ENCODE measurements around the gene RBM47. TPM values are rescaled to one million over a fixed set of nuclear protein-coding genes. Genes with fewer than 3 reads are reported as not detected.

The RBM47 gene
- total RNA-seq, 1 donor from 2014 or later: 7.1 TPM

- DNase-seq (ENCODE audit: low spot score in 2 of 2): no peak
- intact Hi-C loops (cut with DNase I): no loop called here
- no peak for TF ChIP-seq CTCF (IDR thresholded peaks at IDR 0.05)
- Histone ChIP-seq H3K4me3 (no peak overlapping the region), H3K27me3 (no peaks in the 10 kb centered on the region), H3K4me1 (no peaks in the 10 kb centered on the region), H3K9me3 (no peaks in the 10 kb centered on the region), H3K27ac (no peak overlapping the region), H3K36me3 (no peaks in the 10 kb centered on the region)
Measured at GRCh38 chr4:40607221-40607620, 22.4 kb downstream of the RBM47 start.

GRCh38 chr4:40606239-40606767 is 23.4 kb downstream of the RBM47 start:
- no peak overlapping the region for H3K27ac ChIP-seq

GRCh38 chr4:40603281-40603680 is 26.4 kb downstream of the RBM47 start:
- Histone ChIP-seq H3K4me3 (no peak overlapping the region), H3K4me1 (no peaks in the 10 kb centered on the region), H3K36me3 (no peaks in the 10 kb centered on the region), H3K27me3 (no peaks in the 10 kb centered on the region), H3K9me3 (no peaks in the 10 kb centered on the region), H3K27ac (no peak overlapping the region)
- intact Hi-C loops (cut with DNase I): no loop called here
- no peak for DNase-seq (ENCODE audit: low spot score in 2 of 2)
- no peak for TF ChIP-seq CTCF (IDR thresholded peaks at IDR 0.05)

More at GRCh38 chr4:40606239-40606767, 23.4 kb downstream of the RBM47 start:
- H3K4me1 ChIP-seq: no peaks in the 10 kb centered on the region
- no peaks in the 10 kb centered on the region for H3K9me3 ChIP-seq
- no peaks in the 10 kb centered on the region for H3K27me3 ChIP-seq
- H3K4me3 ChIP-seq: no peak overlapping the region
- no peaks in the 10 kb centered on the region for H3K36me3 ChIP-seq
- intact Hi-C loops (cut with DNase I): no loop called here
- TF ChIP-seq CTCF (IDR thresholded peaks at IDR 0.05): no peak
- no peak for DNase-seq (ENCODE audit: low spot score in 2 of 2)

GRCh38 chr4:40601641-40602040 is 28.0 kb downstream of the RBM47 start:
- no peak for TF ChIP-seq CTCF (IDR thresholded peaks at IDR 0.05)
- Histone ChIP-seq H3K36me3 (no peaks in the 10 kb centered on the region), H3K4me1 (no peaks in the 10 kb centered on the region), H3K9me3 (no peaks in the 10 kb centered on the region), H3K4me3 (no peak overlapping the region), H3K27me3 (no peaks in the 10 kb centered on the region), H3K27ac (peak overlapping the region in 1 of 2 donors; percentile 25)
- intact Hi-C loops (cut with DNase I): no loop called here
- peak in 1 of 2 donors; percentile 68 for DNase-seq (ENCODE audit: low spot score in 2 of 2)

GRCh38 chr4:40600850-40601249 is 28.8 kb downstream of the RBM47 start:
- intact Hi-C loops (cut with DNase I): no loop called here
- H3K4me1 ChIP-seq: no peaks in the 10 kb centered on the region
- TF ChIP-seq CTCF (IDR thresholded peaks at IDR 0.05): no peak
- no peaks in the 10 kb centered on the region for H3K9me3 ChIP-seq
- H3K27me3 ChIP-seq: no peaks in the 10 kb centered on the region
- H3K36me3 ChIP-seq: no peaks in the 10 kb centered on the region
- no peak for DNase-seq (ENCODE audit: low spot score in 2 of 2)
- no peak overlapping the region for H3K27ac ChIP-seq
- H3K4me3 ChIP-seq: no peak overlapping the region

GRCh38 chr4:40599431-40599830 is 30.2 kb downstream of the RBM47 start:
- no peak overlapping the region for H3K4me3 ChIP-seq
- no peak overlapping the region for H3K27ac ChIP-seq
- TF ChIP-seq CTCF (IDR thresholded peaks at IDR 0.05): no peak
- H3K4me1 ChIP-seq: no peaks in the 10 kb centered on the region
- H3K9me3 ChIP-seq: no peaks in the 10 kb centered on the region
- DNase-seq (ENCODE audit: low spot score in 2 of 2): no peak
- no peaks in the 10 kb centered on the region for H3K36me3 ChIP-seq
- H3K27me3 ChIP-seq: no peaks in the 10 kb centered on the region
- intact Hi-C loops (cut with DNase I): no loop called here

Measured in ascending aorta (tissue), 2 donors.